GM21619 (cell line): Measurements from ENCODE around the gene CIDEB.

ENCODE experiments used
- ATAC-seq: cut with Tn5 transposase; IDR thresholded peaks from one replicate; pipeline ENCODE4 v1.9.1; 2021; ENCODE audit not compliant: unreplicated experiment

The CIDEB gene

DNA sequence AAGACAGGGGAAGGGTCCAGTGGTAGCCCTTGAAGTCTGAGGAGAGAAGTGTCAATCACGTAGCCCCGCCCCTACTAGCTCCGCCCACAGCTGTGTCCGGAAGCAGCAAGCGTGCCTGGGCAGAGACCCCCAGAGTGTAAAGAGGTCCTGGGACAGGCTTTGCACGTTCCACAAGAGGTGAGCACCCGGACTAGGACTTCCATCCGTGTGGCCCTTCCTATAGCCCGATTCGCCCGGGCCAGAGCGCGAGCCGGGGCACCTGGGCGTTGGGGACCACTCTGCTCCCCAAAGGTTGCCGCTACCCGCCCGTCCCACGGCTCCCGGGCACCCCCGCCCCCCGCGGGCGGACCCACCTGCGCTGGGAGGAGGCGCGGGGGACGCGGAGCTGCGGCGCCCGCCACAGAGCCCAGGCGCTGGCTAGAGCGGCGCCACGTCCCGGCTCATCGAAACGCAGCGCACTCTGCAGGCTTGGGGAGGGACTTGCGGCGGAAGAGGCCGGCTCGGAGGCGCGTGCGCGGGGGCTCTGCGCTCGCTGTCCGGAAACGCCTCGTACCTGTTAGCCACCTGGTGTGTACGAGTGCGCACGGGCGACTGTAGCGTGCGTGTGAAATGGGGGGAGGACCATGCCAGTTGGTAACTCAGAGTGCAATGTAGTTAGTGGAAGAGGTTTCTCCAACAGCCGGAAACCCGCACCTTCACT, 36.5 kb downstream of the CIDEB start, which contains the start of gene RABGGTA:
Gene RABGGTA, minus strand, starts transcription at position 464 of the 700 bp plus-strand sequence. CDS start 482 bp downstream, outside the sequence.
- peak; percentile 81 for ATAC-seq

DNA sequence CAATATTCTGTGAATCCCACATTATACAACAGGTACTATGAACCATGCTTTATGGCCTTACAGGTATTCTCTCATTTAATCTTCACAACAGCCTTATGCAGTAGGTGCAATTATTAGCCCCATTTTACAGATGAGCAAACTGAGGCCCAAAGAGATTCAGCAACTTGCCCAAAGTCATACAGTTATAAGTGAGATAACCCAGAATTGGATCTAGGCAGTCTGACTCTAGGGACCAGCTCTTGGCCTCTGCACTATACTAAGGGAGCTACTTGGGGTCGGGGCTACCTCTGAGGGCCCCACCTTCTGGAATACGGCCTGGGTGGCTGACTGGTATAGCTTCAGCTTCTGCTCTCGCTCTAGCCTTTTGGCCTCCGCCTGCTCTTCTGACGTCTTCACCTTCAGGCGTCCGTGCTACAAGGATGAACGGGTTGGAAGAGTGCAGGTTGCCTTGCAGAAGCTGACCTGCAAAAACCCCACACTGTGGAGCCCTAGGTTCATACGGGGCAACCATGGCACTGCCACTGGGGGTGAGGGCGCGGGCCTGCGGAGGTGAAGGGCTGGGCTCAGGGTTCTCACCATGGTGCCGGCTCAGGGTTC, 37.1 kb downstream of the CIDEB start:
- ATAC-seq = peak; percentile 2

DNA sequence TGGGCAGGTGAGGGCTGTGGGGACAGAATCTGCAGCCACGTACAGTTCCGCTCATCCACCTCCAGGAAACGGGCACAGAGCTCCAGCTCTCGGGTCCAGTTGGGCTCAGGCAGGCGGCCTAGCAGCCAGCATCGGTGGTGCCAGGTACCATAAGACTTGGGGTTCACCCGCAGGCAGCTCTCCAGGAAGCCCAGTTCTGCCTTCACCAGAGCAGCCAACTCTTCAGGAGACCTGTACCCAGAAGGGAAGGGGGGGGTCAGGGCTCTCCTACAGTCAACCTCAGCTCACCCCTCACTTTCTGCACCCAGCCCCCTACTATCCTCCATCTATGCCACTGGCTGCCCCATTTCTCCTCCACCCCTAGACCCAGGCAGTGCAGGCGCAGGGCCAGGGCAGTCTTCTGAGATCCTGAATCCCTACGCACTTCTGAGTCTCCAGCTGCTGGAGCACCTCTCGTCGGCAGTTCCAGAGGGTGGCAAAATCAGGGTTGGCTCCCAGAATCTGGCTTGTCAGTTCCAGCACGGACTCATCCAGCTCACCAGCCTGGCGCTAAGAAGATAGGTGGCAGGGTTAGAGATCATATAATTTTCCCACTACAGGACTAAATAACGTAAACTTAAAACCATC, 37.8 kb downstream of the CIDEB start:
- ATAC-seq = no peak

DNA sequence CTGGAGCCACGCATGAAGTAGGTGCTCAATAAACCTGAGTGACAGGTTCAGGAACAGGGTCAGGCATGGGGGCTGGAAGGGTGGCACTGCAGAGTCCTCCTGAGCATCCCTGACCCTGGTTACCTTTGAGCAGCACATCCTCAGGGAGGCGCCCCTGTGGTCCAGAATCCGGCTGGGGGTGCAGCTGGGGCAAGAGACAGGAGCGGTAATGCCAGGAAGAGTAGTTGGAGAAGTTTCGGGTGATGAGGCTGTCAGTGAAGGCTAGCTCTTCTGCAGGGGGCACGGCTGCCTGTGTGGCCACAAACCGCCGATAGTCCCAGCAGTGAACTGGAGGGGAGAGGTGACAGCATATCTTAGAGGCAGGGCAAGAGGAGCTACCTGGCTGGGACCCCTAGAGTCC, 38.4 kb downstream of the CIDEB start:
- ATAC-seq = no peak

DNA sequence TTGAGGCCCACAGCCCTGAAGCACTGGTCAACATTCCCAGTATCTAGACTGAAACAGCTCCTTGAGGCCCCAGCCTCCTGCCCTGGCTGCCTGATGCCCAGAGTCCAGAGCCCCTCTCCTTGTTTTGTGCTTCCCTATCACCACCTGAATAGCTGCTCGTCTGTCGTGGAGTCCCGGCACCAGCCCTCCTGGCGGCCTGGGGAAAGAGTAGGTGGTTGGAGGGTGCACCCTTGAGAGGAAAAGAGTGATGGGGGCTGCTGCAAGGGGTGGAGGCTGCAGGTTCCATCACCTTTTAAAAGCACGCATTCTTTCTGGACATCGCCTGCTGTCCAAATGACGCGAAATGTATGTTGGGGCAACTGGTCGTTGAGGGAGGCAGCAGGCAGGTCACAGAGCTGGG, 39.6 kb downstream of the CIDEB start:
- no peak for ATAC-seq

DNA sequence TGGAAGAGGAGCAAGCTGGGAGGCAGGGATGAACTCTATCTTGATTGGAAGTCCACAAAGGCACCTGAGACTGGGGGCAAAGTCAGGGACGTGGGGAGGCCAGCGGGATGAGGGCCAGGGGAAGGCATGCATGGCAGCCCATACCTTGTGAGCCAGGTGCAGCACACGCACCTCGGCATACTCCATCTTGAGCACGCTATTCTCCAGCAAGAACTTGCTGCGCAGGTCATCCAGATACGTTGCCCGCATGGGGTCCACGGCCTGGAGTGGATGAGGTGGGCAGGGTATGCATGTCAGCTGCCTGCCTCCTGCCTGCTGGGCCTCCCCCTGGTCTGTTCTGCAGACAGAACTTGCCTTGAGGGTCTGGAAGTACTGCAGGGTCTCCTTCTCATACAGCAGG, 40.3 kb downstream of the CIDEB start:
- ATAC-seq = no peak

DNA sequence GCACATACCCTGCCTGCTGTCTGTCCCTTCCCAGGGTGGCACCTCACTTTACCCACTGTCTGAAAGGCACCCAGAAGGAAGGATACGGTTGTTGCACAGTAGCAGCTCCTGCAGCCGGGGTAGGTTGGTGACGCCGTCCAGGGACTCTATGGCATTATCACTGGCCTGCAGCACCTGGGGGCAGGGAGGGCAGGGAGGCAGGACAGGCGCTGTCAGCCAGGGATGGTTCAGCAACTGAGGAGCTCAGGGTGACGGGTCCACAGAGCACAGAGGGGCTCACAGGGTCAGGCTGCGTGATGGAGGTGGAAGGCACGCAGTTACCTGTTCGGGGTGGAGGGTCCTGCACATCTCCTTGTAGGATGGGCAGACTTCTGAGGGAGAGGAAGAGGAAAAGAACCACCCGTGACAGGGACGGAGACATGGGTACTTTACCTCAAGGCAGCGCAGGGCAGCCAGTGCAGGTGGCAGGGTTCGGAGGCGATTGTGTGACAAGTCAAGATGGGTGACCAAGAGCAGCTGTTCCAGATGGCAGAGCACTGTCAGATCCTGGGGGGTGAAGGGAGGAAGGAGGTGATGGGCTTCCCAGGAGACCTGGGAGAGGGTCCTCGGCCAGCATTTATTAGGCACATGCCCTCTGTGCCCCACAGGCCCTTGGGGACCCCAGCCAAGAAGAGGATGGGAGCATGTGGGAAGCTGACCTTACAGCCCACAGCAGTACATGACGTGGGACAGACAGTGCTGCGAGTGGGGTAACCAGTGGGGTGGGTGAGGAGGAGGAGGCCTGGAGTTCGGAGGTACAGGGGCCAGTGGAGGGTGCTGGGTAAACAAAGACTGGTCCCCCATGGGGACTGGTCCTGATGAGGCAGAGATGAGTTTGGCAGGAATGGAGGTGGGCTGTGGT, 41.2 kb downstream of the CIDEB start:
- ATAC-seq = no peak

DNA sequence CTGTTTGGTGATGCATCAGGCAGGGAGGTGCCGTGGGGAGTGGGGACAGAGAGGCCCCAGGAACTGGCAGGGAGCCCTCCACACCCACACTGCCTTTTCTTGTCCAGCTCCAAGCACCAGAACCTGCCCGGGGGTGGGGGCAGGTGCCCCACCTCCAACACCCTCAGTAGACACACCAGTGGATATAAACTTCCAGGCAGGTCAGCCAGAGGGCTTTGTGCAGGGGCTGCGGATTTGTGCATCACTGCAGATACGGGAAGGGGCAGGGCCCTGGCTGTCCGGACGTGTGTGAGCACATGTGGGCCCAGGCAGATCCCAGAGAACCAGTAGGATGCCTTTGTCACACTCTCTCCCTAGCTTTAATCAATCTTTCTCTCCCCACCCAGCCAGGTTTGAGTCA, 43.5 kb downstream of the CIDEB start:
- ATAC-seq = no peak

DNA sequence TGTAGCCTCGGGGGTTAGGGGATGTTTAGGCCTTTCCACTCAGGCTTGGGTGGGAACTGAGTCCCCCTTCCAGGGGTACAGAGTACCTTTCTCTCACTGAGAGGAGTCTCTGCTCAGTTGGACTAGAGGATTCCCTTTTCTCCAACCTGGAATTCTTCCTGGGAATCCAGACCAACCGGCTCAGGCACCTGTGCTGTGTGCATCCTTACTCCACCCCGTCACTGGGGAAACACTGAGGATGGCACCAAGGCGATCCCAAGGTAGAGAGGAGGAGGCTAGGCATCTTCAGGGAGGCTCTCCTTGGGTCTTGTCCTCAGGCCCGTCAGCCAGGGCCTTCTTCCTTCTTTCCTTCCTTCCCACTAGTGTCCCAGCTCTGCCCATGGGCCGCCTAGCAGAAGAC, 43.9 kb downstream of the CIDEB start:
- no peak for ATAC-seq

DNA sequence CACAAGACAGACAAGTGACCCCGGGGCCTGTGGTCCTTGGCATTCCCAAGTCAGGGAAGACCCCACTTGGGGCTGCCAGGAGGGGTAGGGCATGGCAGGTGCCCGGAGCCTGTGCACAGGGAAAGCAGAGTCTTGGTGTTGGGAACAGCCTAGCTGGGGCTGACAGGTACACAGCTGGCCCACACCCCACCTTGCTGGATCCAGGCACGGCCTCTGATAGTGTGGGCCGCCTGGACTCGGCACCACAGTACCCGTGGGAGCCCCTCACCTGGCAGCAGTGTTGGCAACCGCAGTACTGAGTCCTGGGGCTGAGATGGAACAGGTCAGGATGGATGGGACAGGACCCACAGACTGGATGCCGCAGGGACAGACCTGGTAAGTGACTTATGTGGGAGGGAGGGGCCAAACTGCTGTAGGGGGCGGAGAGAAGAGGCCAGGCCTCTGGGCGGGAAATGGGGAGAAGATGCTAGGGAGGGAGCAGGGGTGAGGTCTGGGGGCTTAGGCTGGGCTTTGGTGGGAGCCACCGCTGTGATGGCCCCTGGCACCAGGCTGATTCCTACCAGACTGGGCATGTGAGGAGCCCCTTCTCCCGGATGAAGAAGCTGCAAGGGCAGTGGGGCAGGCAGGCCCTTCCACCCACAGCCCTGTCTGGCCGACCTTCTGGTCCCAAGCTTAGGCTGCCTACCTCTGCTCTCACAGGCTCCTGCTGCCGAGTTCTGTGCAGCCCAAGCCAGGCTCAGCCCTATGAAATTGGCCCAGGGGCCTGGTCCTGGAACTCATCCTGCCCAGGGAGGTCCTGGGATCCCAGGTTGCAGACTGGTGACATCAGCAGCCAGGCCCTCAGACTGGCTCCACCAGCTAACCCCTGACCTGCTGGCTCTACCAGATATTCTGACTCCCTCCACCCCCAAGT, 44.7 kb downstream of the CIDEB start, which contains the start of gene TGM1:
Gene TGM1, minus strand, starts transcription at position 357 of the 913 bp plus-strand sequence. CDS start 825 bp downstream, outside the sequence.
- no peak for ATAC-seq

DNA sequence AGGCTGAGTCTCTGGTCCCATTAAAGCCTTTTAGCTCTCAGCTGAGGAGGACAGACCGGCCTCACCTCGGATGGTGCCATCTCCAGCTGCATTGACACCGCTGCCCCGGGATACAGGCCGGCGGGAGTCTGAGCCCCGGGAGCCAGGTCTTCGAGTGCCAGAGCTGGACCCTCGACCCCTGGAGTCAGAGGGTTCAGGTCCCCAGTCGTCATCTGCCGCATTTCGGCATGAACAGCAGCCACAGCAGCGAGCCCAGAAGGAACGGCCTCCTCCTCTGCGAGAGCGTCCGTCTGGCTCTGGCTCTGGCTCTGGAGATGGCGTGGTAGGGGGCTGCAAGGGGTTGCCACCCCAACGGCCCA, 45.8 kb downstream of the CIDEB start:
- no peak for ATAC-seq

DNA sequence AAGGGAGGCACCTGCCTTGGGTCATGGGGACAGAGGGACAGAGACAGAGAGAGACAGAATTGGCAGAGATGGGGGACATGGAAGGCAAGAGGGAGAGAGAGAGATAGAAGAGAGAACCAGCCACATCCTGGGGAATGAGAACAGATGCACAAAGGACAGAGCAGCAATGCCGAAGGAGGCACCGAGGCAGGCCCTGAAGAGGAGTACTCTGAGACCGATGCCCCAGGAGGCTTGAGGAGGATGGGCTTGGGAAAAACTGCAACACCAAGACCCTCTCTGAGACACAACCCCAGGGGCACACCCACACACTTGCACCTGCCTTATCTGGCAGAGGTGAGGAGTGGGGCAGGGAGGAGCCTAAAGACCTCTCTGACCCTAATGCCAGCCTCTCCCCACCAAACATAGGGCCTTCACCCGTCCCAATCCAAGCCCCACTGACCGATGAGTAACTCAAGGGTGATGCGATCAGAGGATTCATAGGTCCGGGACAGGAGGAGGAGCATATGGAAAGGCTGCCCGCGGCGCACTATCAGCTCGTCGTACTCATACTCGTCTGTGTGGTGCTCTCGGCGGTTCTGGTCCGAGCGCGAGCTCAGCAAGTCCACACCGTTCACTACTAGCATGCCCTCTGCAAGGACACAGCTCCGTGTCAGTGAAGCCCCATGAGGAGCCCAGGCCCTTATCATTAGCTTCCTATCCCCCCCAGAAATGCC, 46.4 kb downstream of the CIDEB start:
- no peak for ATAC-seq

DNA sequence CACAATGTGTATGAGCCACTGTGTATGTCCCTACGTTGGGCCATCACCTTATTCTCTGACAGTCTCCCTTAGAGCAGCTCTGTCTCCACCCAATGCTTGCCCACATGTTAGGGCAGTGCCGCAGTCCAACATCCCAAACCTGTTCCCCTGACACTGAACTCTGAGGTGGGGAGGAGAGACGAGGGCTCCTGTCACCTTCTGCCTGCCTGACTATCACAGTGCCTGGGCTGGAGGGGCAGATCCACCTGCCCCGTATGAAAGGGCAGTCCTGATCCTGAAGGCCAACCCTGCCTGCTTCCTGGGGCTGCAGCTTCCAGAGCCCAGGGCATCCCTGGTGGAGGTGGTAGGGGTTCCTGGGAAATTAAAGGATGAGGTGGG, 47.0 kb downstream of the CIDEB start:
- no peak for ATAC-seq

DNA sequence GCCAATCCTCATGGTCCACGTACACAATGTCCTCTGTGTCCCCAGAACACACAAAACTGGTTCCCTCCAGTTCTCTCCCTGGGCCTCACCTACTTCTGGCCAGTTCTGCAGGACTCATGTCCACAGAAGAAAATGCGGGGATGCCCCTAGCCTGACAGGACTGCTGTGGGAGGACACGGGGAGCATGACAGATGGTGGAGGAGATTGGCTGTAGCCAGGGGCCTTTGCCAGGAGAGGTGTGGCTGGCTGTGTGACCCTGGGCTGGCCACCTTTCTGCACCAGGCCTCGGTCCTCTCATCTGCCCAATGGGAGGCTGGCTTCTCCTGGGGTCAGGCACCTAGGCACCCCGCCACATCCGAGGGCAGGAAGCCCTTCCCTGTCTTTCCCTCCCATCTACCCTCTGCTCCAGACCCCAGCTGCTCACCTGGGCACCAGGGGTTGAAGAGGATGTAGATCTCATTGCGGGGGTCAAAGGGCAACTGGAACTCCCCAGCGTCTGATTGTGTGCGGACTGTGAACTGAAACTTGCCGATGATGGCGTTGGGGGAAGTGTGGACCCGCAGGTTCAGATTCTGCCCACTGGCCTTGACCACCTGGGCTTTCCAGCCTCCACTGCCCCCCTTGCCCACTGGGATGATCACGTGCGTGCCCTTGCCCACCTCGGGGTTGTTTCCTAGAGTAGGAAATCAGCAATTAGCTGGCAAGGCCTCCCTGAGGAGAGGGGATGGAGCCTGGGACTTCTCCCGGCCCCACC, 47.6 kb downstream of the CIDEB start:
- no peak for ATAC-seq

DNA sequence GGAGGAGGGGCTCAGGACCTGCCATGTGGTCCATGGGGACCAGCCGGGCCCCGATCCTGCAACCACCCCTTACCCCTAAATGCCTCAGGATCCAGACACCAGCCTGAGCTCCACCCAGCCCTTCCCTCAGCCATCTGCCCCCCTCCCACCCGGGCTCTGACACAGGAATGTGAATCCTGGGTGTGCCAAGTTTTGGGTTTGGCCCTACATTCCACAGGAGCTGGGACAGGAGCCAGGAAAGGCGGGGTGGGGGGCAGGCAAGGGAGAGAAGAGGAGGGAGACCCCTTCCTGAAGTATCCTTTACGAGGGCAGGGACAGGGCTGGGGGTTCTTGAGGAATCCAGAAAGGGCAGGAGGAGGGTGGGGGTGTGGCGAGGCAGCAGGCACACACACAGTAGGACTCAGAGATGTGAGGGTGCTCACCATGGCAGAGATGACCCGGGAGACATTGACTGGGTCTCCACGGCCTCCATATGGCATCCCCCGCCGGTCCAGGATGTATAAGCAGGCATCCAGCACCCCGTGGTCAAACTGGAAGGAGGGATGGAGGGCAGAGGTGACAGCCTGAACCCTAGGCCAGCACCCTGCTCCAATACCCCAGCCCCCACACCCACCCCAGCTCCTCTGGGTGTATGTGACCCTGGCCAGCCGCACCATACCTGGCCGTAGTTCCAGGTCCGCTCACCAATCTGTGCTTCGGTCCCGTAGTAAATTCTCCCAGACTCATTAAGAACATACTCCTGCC, 48.3 kb downstream of the CIDEB start:
- no peak for ATAC-seq

DNA sequence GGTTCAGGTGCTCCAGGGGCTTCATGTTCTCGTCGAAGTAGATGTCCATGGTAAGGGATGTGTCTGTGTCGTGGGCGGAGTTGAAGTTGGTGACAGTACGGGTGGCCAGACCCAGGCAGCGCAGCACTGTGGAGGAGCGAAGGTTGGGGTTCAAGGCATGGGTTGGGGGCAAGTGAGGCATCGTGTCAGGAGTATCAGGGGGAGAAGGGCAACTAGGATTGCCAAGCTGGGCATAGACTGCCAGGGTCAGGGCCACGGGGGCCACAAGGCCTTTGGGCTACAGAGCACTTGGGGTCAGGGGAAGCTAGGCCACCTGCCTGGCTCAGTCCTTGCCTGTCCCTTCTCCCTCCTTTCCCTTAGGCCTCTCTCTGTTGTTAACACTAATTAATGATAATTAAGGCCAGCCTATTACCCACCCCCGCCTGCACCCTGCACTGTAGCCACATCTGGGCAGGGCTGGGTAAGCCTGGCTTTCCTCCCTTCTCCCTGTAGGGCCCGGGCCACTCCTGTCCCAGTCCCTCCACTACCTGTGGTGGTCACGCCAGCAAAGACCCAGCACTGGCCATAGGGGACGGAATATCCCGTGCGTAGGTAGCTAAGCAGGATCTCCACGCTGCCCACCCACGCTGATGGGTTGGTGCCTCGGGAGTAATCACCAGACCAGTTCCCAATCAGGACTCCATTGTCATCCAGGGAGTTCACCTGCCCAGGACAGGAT, 49.1 kb downstream of the CIDEB start:
- no peak for ATAC-seq

DNA sequence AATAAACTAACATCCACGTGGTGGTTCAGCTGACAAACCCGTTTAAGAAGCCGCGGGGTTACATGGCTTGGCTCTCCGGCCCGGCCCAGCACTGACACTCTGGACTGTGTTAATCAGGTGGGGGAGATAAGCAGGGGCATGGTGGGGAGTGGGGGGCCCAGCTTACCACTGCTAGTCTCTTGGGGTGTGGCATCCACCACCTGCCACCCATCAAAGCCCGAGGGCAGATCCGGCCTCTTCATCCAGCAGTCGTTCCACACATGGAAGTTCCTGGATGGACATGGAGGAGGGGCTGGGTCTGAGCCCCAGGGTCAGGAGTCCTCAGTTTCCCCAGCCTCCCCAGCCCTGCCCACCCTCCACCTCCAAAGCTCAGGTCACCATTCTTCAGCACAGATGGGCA, 49.7 kb downstream of the CIDEB start:
- ATAC-seq = no peak

DNA sequence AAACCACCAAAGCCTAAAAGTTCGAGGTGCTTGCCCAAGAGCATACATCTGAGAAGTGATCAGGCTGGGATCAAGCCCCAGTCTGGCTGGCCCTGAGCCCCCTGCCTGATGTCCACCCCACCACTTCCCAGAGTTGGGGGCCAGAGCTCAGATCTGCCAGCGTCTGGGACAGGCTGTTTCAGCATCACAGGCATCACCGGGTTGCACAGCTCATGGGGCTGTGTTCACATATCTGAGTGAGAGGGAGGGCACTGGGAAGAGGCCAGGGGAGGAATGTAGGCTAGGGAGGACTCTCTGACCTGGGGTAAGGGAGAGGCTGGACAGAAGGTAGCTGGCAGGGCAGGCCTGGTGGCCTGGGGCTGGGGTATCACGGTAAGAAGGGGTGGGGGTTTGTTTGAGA, 50.8 kb downstream of the CIDEB start:
- ATAC-seq = no peak
